Measurements from ENCODE around the gene PRKN. TPM values are rescaled to one million over a fixed set of nuclear protein-coding genes. Genes with fewer than 3 reads are reported as not detected.

Gene PRKN
- total RNA-seq, 4 donors from 2014 or later: 9.6 to 17.0 (median 11.6) TPM

GRCh38 chr6:161301338-161301737, 1426.2 kb downstream of the PRKN start:
- TF ChIP-seq CTCF (IDR thresholded peaks at IDR 0.05; ENCODE audit: low read depth): no peak

- no peak for TF ChIP-seq CTCF (IDR thresholded peaks at IDR 0.05; ENCODE audit: low read depth)
Measured at GRCh38 chr6:161300823-161301222, 1426.7 kb downstream of the PRKN start.

- no peak for TF ChIP-seq CTCF (IDR thresholded peaks at IDR 0.05; ENCODE audit: low read depth)
Measured at GRCh38 chr6:161299726-161300125, 1427.8 kb downstream of the PRKN start.

Other genes starting within 250 kb of the PRKN start
- under 1 TPM in 1 of 4 donors, not detected in 3; 0.34 TPM for gene PACRG, start 208 bp upstream of the PRKN start, total RNA-seq